Measurements from ENCODE around the gene BLM. TPM values are rescaled to one million over a fixed set of nuclear protein-coding genes. Genes with fewer than 3 reads are reported as not detected.
"Not testable (repeated sequence)": the region's sequence is repeated elsewhere in the genome, so short reads cannot be mapped to it uniquely, and the experiment has no call there.

BLM gene
- total RNA-seq, 1 experiment from 2014 or later = 31.8 TPM

DNA sequence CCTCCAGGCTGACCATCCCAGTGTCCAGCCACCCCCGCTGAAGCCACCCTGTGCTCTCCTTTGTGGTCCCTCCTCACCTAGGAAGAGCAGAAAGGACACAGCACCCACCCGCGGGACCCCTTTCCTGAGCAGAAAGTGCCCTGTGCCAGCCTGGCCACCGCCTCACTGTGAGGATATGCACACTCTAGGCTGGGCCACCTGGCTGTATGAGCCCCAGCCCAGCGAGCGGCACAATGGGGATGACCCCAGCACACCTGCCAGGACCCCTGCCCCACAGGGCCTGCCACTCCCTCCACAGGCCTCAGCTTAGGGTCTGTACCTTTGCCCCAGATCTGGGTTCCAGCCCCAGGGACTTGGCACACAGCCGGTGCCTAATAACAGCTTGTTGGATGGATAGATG is 103.3 kb downstream of the BLM start:
- TF ChIP-seq, protein P1, sequence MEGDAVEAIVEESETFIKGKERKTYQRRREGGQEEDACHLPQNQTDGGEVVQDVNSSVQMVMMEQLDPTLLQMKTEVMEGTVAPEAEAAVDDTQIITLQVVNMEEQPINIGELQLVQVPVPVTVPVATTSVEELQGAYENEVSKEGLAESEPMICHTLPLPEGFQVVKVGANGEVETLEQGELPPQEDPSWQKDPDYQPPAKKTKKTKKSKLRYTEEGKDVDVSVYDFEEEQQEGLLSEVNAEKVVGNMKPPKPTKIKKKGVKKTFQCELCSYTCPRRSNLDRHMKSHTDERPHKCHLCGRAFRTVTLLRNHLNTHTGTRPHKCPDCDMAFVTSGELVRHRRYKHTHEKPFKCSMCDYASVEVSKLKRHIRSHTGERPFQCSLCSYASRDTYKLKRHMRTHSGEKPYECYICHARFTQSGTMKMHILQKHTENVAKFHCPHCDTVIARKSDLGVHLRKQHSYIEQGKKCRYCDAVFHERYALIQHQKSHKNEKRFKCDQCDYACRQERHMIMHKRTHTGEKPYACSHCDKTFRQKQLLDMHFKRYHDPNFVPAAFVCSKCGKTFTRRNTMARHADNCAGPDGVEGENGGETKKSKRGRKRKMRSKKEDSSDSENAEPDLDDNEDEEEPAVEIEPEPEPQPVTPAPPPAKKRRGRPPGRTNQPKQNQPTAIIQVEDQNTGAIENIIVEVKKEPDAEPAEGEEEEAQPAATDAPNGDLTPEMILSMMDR (IDR thresholded peaks at IDR 0.05; ENCODE audit: unreplicated experiment) = no peak
- intact Hi-C loops (cut with micrococcal nuclease; ENCODE audit: unreplicated experiment) = no loop called here
- peaks cover 9% of the 10 kb centered on the region for H3K4me1 Mint-ChIP-seq (ENCODE audit: low read depth, unreplicated experiment)

DNA sequence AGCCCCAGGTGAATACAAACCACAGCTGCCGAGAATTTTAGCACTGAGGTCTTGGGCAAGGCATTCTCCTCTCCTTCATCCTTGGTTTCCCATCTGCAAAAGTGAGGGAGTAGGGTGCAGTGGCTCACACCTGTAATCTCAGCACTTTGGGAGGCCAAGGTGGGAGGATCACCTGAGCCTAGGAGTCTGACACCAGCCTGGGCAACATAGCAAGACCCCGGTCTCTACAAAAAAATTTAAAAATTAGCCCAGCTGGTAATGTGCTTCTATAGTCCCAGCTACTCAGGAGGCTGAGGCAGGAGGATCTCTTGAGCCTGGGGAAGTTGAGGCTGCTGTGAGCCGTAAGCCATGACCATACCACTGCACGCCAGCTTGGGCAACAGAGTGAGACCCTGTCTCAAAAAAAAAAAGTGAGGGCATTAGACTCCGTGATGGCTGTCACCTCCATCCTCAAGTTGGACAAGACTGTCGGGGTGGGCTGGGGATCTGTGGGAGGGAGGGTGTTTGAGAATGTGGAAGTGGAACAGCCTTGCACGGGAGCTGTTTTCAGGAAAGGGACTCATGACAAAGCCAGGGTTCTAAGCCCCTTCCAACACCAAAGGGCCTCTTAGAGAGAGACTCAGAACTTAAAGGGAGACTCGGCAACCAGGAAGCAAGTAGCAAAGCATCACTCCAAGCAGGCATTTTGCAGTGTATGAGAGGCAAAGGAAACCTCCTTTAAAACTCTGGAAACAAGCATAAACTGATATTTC is 105.2 kb downstream of the BLM start:
- Mint-ChIP-seq H3K9me3 (ENCODE audit: low read depth, unreplicated experiment) (no peaks in the 10 kb centered on the region), H3K27me3 (ENCODE audit: unreplicated experiment) (peaks cover 9% of the 10 kb centered on the region), H3K4me1 (ENCODE audit: low read depth, unreplicated experiment) (peaks cover 9% of the 10 kb centered on the region), H3K27ac (ENCODE audit: unreplicated experiment) (no peak overlapping the region), H3K4me3 (ENCODE audit: low read depth, unreplicated experiment) (no peak overlapping the region), H3K36me3 (ENCODE audit: insufficient read depth, unreplicated experiment) (no peaks in the 10 kb centered on the region)
- CTCF ChIA-PET = interaction anchor here (0.7 kb wide), 2 partner anchors 17 to 95 kb away, joined by 5 read pairs; no protein-coding TSS in a partner anchor
- no peak for DNase-seq
- intact Hi-C loops (cut with micrococcal nuclease; ENCODE audit: unreplicated experiment) = no loop called here
- BruUV-seq (replicated peaks) = no TSS peak
- TF ChIP-seq, protein P1 (IDR thresholded peaks at IDR 0.05; ENCODE audit: unreplicated experiment) = no peak

More for the DNA sequence above, 103.3 kb downstream of the BLM start:
- Mint-ChIP-seq H3K27ac (ENCODE audit: unreplicated experiment) (no peak overlapping the region), H3K4me3 (ENCODE audit: low read depth, unreplicated experiment) (no peak overlapping the region), H3K9me3 (ENCODE audit: low read depth, unreplicated experiment) (no peaks in the 10 kb centered on the region), H3K36me3 (ENCODE audit: insufficient read depth, unreplicated experiment) (no peaks in the 10 kb centered on the region), H3K27me3 (ENCODE audit: unreplicated experiment) (peaks cover 9% of the 10 kb centered on the region)
- BruUV-seq (replicated peaks) = no TSS peak
- CTCF ChIA-PET = interaction anchor here (0.7 kb wide), 1 partner anchor 8 kb away, joined by 3 read pairs; no protein-coding TSS in a partner anchor
- DNase-seq = no peak

DNA sequence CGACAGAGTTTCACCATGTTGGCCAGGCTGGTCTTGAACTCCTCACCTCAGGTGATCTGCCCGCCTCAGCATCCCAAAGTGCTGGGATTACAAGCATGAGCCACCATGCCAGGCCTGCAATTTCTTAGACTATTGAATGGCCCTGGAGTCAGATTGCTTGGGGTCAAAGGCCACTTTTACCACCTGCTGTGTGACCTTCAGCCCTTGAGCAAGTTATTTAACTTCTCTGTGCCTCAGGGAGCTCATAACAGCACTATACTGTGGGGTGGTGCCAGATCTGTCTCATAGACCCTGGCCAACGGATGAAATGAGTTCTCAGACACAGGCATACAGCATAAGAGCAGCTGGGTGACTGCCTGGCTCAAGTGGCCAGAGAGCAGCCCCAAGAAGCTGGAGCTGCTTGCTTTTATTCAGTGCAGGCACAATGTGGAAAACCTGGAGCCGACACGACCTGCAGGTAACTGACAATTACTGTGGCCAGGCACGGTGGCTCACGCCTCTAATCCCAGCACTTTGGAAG is 106.4 kb downstream of the BLM start:
- H3K4me3 Mint-ChIP-seq (ENCODE audit: low read depth, unreplicated experiment) = no peak overlapping the region
- no peaks in the 10 kb centered on the region for H3K9me3 Mint-ChIP-seq (ENCODE audit: low read depth, unreplicated experiment)
- BruUV-seq (replicated peaks) = no TSS peak
- peaks cover 9% of the 10 kb centered on the region for H3K27me3 Mint-ChIP-seq (ENCODE audit: unreplicated experiment)
- intact Hi-C loops (cut with micrococcal nuclease; ENCODE audit: unreplicated experiment) = no loop called here
- DNase-seq = no peak
- peaks cover 9% of the 10 kb centered on the region for H3K4me1 Mint-ChIP-seq (ENCODE audit: low read depth, unreplicated experiment)
- H3K36me3 Mint-ChIP-seq (ENCODE audit: insufficient read depth, unreplicated experiment) = no peaks in the 10 kb centered on the region
- no peak overlapping the region for H3K27ac Mint-ChIP-seq (ENCODE audit: unreplicated experiment)
- CTCF ChIA-PET = interaction anchor here (0.7 to 0.8 kb wide), 2 partner anchors 14 to 15 kb away, joined by 3 to 4 read pairs; no protein-coding TSS in a partner anchor
- TF ChIP-seq, protein P1 (IDR thresholded peaks at IDR 0.05; ENCODE audit: unreplicated experiment) = no peak

DNA sequence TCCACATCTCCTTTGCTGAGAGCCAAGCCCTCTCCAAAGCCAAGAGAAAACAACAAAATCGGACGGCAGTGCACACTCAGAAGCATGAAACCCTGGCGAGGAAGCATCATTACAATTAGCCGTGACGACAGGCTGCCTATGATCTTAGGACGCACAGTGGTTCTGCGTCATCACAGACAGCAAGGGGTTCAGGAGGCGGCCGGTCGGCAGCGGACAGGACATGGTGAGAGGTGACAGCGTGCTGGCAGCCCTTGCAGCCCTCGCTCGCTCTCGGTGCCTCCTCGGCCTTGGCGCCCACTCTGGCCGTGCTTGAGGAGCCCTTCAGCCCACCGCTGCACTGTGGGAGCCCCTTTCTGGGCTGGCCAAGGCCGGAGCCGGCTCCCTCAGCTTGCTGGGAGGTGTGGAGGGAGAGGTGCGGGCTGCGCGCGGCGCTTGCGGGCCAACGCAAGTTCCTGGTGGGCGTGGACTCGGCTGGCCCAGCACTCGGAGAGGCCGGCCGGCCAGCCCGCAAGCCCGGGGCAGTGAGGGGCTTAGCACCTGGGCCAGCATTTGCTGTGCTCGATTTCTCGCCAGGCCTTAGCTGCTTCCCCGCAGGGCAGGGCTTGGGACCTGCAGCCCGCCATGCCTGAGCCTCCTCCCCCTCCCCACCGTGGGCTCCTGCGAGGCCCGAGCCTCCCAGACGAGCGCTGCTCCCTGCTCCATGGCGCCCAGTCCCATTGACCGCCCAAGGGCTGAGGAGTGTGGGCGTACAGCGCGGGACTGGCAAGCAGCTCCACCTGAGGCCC is 108.2 kb downstream of the BLM start:
- H3K27ac Mint-ChIP-seq (ENCODE audit: unreplicated experiment) = not testable (repeated sequence)

DNA sequence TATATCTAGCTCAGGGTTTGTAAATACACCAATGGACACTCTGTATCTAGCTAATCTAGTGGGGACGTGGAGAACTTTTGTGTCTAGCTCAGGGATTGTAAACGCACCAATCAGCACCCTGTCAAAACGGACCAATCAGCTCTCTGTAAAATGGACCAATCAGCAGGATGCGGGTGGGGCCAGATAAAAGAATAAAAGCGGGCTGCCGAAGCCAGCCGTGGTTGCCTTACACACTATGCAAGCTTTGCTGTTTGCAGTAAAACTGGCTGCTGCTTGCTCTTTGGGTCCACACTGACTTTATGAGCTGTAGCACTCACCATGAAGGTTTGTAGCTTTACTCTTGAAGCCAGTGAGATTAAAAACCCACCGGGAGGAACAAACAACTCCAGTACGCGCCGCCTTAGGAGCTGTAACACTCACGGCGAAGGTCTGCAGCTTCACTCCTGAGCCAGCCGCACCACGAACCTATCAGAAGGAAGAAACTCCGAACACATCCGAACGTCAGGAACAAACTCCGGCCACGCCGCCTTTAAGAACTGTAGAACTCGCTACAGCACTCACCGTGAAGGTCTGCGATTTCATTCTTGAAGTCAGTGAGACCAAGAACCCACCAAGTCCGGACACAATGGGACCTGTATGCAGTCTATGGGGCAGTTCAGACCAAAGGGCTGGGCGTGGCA is 109.2 kb downstream of the BLM start:
- CTCF ChIA-PET = interaction anchor here (0.6 kb wide), 2 partner anchors 25 to 78 kb away, joined by 3 to 4 read pairs; no protein-coding TSS in a partner anchor
- DNase-seq; H3K4me1 Mint-ChIP-seq (ENCODE audit: low read depth, unreplicated experiment); H3K27ac Mint-ChIP-seq (ENCODE audit: unreplicated experiment); H3K4me3 Mint-ChIP-seq (ENCODE audit: low read depth, unreplicated experiment); BruUV-seq (replicated peaks); intact Hi-C loops (cut with micrococcal nuclease; ENCODE audit: unreplicated experiment); H3K36me3 Mint-ChIP-seq (ENCODE audit: insufficient read depth, unreplicated experiment); H3K9me3 Mint-ChIP-seq (ENCODE audit: low read depth, unreplicated experiment): not testable (repeated sequence)
- H3K27me3 Mint-ChIP-seq (ENCODE audit: unreplicated experiment) = peaks cover 21% of the 10 kb centered on the region

More for the DNA sequence above, 108.2 kb downstream of the BLM start:
- CTCF ChIA-PET = interaction anchor here (0.6 kb wide), 2 partner anchors 26 to 77 kb away, joined by 3 to 4 read pairs; no protein-coding TSS in a partner anchor
- peaks cover 16% of the 10 kb centered on the region for H3K27me3 Mint-ChIP-seq (ENCODE audit: unreplicated experiment)
- DNase-seq; BruUV-seq (replicated peaks); H3K36me3 Mint-ChIP-seq (ENCODE audit: insufficient read depth, unreplicated experiment); H3K9me3 Mint-ChIP-seq (ENCODE audit: low read depth, unreplicated experiment); H3K4me1 Mint-ChIP-seq (ENCODE audit: low read depth, unreplicated experiment); H3K4me3 Mint-ChIP-seq (ENCODE audit: low read depth, unreplicated experiment); intact Hi-C loops (cut with micrococcal nuclease; ENCODE audit: unreplicated experiment): not testable (repeated sequence)

Measured in Calu3 (cell line).